ENCODE measurements around the gene SLC12A1.

- TF ChIP-seq CTCF (IDR thresholded peaks at IDR 0.05): no peak
- TF ChIP-seq POLR2A (IDR thresholded peaks at IDR 0.05): no peak
Measured at GRCh38 chr15:48221885-48222284, 15.8 kb downstream of the SLC12A1 start.

Data from adrenal gland (tissue), 5 donors.